ENCODE data around the gene MARCKSL1. TPM values are rescaled to one million over a fixed set of nuclear protein-coding genes. Genes with fewer than 3 reads are reported as not detected.

Gene MARCKSL1
- total and polyA plus RNA-seq, 2 donors (not counting 1 experiment from before 2014, with no cell fraction given): 73.2 to 106 TPM

GRCh38 chr1:32342704-32343103, 6.7 kb upstream of the MARCKSL1 start:
- H3K9me3 ChIP-seq (ENCODE audit: control extremely low read depth in 1 of 3, control insufficient read depth in 2 of 3, insufficient read depth in 1 of 3, low read length in 2 of 3): no peaks in the 10 kb centered on the region
- ATAC-seq (ENCODE audit: low read depth) (no peak), DNase-seq (no peak)
- no peaks in the 10 kb centered on the region for H3K27me3 ChIP-seq (replicated peaks in 1 of 4; ENCODE audit: control extremely low read depth in 1 of 4, control insufficient read depth in 3 of 4, insufficient read depth in 4 of 4, low read length in 3 of 4)
- Mint-ChIP-seq H3K27ac (no peak overlapping the region), H3K27me3 (no peaks in the 10 kb centered on the region), H3K4me1 (peaks cover 29% of the 10 kb centered on the region), H3K4me3 (no peak overlapping the region), H3K9me3 (ENCODE audit: insufficient read depth) (no peaks in the 10 kb centered on the region)
- WGBS (ENCODE audit: insufficient coverage): 84% methylated on average over 7 of the region's 10 CpGs
- H3K27ac ChIP-seq (ENCODE audit: low read length in 2 of 2): no peak overlapping the region
- H3K9ac ChIP-seq (ENCODE audit: low read length): no peak overlapping the region
- peak overlapping the region; percentile 8 for H3K4me2 ChIP-seq (replicated peaks; ENCODE audit: low read depth, low read length, poor library complexity, severe bottlenecking)
- H2AFZ ChIP-seq (ENCODE audit: insufficient read depth, low read depth, low read length, poor library complexity, severe bottlenecking): no peak overlapping the region
- H4K20me1 ChIP-seq (ENCODE audit: control insufficient read depth, insufficient read depth, low read length, poor library complexity, severe bottlenecking): peaks cover 7% of the 10 kb centered on the region
- intact Hi-C loops (cut with micrococcal nuclease): no loop called here
- peaks cover 25 to 27% of the 10 kb centered on the region in 2 donors for H3K4me1 ChIP-seq (ENCODE audit: control insufficient read depth in 2 of 2, insufficient read depth in 2 of 2, low read length in 2 of 2)
- TF ChIP-seq, protein P1, sequence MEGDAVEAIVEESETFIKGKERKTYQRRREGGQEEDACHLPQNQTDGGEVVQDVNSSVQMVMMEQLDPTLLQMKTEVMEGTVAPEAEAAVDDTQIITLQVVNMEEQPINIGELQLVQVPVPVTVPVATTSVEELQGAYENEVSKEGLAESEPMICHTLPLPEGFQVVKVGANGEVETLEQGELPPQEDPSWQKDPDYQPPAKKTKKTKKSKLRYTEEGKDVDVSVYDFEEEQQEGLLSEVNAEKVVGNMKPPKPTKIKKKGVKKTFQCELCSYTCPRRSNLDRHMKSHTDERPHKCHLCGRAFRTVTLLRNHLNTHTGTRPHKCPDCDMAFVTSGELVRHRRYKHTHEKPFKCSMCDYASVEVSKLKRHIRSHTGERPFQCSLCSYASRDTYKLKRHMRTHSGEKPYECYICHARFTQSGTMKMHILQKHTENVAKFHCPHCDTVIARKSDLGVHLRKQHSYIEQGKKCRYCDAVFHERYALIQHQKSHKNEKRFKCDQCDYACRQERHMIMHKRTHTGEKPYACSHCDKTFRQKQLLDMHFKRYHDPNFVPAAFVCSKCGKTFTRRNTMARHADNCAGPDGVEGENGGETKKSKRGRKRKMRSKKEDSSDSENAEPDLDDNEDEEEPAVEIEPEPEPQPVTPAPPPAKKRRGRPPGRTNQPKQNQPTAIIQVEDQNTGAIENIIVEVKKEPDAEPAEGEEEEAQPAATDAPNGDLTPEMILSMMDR (IDR thresholded peaks at IDR 0.05): no peak
- TF ChIP-seq EZH2 (IDR thresholded peaks at IDR 0.05; ENCODE audit: borderline replicate concordance, insufficient read depth, low read depth, low read length, poor library complexity, severe bottlenecking): no peak
- ChIA-PET POLR2A (interaction anchor here (0.6 kb wide), 1 partner anchor 74 kb away, joined by 7 read pairs; no protein-coding TSS in a partner anchor), CTCF (no interaction called here)
- H3K4me3 ChIP-seq (ENCODE audit: control extremely low read depth in 1 of 5, extremely low read depth in 1 of 5, insufficient read depth in 1 of 5, low read depth in 2 of 5, low read length in 4 of 5): no peak overlapping the region
- H3K79me2 ChIP-seq (ENCODE audit: control insufficient read depth, insufficient read depth, low read length): peaks cover 11% of the 10 kb centered on the region
- H3K36me3 ChIP-seq (replicated peaks in 1 of 2; ENCODE audit: control extremely low read depth in 1 of 2, control insufficient read depth in 1 of 2, extremely low read depth in 1 of 2, insufficient read depth in 2 of 2, low read length in 1 of 2): no peaks in the 10 kb centered on the region

GRCh38 chr1:32341971-32342370, 5.9 kb upstream of the MARCKSL1 start:
- POLR2A ChIA-PET: interaction anchor here (1.1 kb wide), 1 partner anchor 18 kb away, joined by 3 read pairs; no protein-coding TSS in a partner anchor
- Mint-ChIP-seq H3K27ac (no peak overlapping the region), H3K27me3 (no peaks in the 10 kb centered on the region), H3K9me3 (ENCODE audit: insufficient read depth) (no peaks in the 10 kb centered on the region), H3K4me1 (peaks cover 36% of the 10 kb centered on the region), H3K4me3 (no peak overlapping the region)
- no peak for TF ChIP-seq EZH2 (IDR thresholded peaks at IDR 0.05; ENCODE audit: borderline replicate concordance, insufficient read depth, low read depth, low read length, poor library complexity, severe bottlenecking)
- TF ChIP-seq, protein P1 (IDR thresholded peaks at IDR 0.05): no peak
- no peak overlapping the region for H3K4me3 ChIP-seq (ENCODE audit: control extremely low read depth in 1 of 5, extremely low read depth in 1 of 5, insufficient read depth in 1 of 5, low read depth in 2 of 5, low read length in 4 of 5)
- no peak overlapping the region for H3K9ac ChIP-seq (ENCODE audit: low read length)
- no peaks in the 10 kb centered on the region for H3K27me3 ChIP-seq (replicated peaks in 1 of 4; ENCODE audit: control extremely low read depth in 1 of 4, control insufficient read depth in 3 of 4, insufficient read depth in 4 of 4, low read length in 3 of 4)
- WGBS (ENCODE audit: insufficient coverage): 98% methylated on average over 4 of the region's 5 CpGs
- ATAC-seq (ENCODE audit: low read depth) (no peak), DNase-seq (no peak)
- H3K9me3 ChIP-seq (ENCODE audit: control extremely low read depth in 1 of 3, control insufficient read depth in 2 of 3, insufficient read depth in 1 of 3, low read length in 2 of 3): no peaks in the 10 kb centered on the region
- H3K4me2 ChIP-seq (replicated peaks; ENCODE audit: low read depth, low read length, poor library complexity, severe bottlenecking): no peak overlapping the region
- intact Hi-C loops (cut with micrococcal nuclease): no loop called here
- H4K20me1 ChIP-seq (ENCODE audit: control insufficient read depth, insufficient read depth, low read length, poor library complexity, severe bottlenecking): peaks cover 11% of the 10 kb centered on the region
- H3K4me1 ChIP-seq (ENCODE audit: control insufficient read depth in 2 of 2, insufficient read depth in 2 of 2, low read length in 2 of 2): peaks cover 32 to 34% of the 10 kb centered on the region in 2 donors
- H2AFZ ChIP-seq (ENCODE audit: insufficient read depth, low read depth, low read length, poor library complexity, severe bottlenecking): no peak overlapping the region
- CTCF ChIA-PET: interaction anchor here (0.5 to 2.7 kb wide), 4 partner anchors 8 to 36 kb away, joined by 3 to 8 read pairs (median 4); no protein-coding TSS in a partner anchor
- H3K27ac ChIP-seq (ENCODE audit: low read length in 2 of 2): no peak overlapping the region
- peaks cover 11% of the 10 kb centered on the region for H3K79me2 ChIP-seq (ENCODE audit: control insufficient read depth, insufficient read depth, low read length)
- no peaks in the 10 kb centered on the region for H3K36me3 ChIP-seq (replicated peaks in 1 of 2; ENCODE audit: control extremely low read depth in 1 of 2, control insufficient read depth in 1 of 2, extremely low read depth in 1 of 2, insufficient read depth in 2 of 2, low read length in 1 of 2)

Measured in B cell (primary cell).